GM19023 (cell line): ENCODE results near the gene TNN.
A peak's percentile ranks its signal among the peaks of the same experiment; 100 is the strongest.

Experiments used
- ATAC-seq: cut with Tn5 transposase; IDR thresholded peaks from one replicate; pipeline ENCODE4 v1.9.1; 2021; ENCODE audit warnings: mild to moderate bottlenecking, moderate library complexity; ENCODE audit not compliant: unreplicated experiment

Gene TNN

DNA sequence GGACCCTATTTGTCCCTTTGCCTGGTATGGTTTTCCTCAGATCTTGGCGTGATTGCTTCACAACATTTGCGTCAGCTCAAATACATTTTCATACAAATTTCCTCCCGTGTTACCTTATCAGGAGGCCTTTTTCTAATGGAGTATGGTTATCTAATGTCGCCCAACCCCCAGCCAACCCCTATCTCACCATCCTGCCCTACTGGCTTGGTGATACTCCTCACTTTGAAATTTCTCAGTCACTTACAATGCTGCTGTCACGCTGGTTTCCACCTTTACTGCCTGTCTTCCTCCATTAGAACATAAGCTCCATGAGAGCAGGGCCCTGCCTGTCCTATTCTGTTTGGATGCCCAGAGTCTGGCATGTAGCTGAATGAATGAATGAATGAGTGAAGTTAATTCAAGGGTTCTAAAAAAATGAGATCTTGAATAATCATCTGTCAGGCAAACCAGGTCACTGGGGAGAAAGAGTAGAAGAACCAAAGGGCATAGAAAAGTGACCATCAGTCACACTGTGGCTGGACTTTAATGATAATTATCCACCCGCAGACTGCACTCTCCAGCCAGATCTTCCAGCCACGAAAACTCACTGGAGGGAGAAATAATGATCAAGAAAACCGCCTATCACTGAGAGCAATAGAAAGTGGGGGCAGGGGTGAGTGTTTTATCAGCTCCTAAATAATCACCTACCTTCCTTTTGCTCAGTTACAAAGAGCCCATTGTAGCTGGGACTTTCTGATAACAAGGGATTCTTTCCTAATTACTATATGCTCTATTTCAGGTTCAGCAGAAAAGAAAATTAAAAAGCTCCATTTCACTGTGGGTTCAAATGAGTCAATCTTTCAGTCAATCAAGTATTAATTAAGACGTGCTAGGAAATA lies 103.6 kb downstream of the TNN start:
- no peak for ATAC-seq

DNA sequence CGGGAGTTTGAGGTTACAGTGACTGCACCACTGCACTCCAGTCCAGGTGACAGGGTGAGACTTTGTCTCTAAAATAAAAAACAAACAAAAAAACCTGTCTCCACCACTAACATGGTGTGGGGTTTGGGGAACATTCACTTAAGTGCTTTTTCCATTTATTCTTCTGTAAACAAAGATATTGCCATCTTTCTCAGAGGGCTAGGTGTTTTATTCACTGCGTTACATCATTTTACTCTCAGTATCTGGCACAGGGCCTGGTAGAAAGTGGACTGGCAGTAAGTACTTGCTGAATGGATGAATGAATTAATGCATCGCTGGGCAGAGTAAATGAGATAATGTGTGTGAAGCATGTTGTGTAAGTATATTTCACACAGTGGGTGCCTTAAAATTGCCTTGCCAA lies 104.9 kb downstream of the TNN start:
- ATAC-seq = no peak

DNA sequence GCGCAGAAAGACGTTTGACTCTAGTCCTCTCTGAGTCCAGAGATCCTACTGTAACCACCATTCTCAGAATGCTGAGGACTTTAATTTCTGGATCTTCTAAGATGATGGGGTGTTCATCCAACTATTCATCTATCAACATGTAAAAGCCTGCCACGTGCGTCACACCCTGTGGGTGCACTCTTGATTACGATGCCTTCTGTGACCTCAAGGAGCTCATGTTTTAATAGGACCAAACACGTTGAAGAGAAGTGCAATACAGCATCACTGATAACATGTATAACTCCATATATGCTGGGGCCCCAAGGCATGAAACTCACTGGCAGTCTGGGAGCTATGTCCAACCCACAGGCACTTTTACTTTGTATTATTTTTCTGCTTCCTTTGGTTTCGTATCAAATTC lies 105.9 kb downstream of the TNN start:
- no peak for ATAC-seq

DNA sequence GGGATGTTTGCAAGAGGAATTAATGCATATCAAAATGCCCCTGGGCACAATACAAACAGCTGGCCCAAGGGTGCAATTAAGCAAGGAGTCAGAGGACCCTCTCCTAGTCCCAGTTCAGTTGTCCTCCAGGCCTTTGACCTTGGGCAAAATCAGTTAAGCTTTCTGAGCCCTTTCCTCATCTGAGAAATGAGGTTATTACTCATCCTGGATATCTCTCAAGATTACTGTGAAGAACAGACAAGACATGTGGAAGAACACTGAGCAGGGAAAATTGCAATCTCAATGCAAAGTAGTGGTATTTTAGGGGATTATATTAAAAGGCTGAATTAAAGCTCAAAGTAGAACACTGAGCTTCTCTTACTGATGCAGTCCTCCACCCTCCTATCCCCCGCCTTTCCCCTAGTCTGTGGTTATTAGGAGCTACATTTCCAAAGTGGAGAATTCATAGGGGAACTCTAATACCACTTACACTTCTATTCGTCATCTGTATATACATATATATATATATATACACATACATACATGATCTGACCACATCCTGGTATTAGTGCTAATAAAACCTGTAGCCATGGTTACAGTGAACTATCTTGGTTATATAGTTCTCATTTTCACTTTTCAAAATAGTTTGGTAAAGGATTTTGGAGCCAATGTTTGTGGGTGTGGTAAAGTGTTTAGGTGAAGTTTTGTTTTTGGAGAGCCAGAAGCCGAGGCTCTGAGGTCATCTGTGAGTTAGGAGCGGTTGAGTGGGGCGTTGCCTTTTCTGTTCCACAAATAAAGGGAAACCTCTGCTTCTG lies 106.9 kb downstream of the TNN start:
- no peak for ATAC-seq

DNA sequence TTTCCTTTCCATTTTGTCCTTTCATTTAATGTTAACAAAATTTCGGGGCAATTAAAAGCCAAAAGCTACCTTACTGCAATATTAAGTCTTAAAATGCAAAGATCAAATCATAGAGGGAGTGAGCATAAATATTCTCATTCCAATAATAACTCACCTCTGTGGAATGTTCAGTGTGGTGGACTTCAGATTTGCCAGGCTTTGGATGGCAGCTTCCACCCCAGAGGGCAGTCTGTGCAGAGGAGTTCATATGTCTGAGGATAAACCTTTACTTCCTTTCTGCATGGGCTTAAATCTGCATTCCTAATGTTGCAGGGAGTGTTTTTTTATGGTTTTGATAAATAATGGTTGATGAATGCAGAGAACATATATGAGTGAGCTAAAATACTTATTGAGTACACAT lies 108.6 kb downstream of the TNN start:
- ATAC-seq = no peak

DNA sequence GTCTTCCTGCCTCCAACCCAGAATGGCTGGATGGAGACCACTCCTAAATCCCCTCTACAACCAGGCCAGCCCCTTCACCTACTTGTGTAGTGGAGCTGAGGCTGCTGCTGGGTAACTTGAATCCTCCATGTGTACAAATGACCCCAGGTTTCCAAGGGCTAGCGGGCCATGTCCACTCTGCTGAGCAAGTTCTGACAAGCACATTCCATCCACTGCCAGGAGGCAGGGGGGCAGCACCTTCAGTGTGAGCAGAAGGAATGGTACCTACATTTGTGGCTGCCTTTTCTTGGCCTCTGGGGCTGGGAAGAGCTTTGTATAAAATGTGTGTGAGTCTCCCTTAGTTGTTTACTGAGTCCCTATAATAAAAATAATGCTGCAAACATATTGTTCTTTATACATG lies 110.4 kb downstream of the TNN start:
- no peak for ATAC-seq

DNA sequence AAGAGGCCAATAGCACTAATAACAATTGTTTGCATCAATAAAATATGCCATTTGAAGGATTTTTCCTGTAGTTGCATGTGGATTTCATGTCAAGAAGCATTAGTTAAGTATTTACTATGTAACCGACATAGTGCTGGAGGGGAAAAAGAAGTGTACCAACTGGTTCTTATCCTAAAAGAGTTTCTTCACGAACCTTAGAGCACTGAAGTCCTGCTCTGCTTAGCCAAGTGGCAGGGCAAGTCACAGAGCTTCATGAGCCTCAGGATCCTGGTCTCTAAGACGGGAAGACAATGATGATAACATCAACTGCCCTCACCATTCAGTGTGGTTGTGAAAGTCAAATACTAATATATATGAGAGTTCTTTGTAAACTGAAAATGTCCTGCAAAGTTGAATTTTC lies 110.8 kb downstream of the TNN start:
- no peak for ATAC-seq

DNA sequence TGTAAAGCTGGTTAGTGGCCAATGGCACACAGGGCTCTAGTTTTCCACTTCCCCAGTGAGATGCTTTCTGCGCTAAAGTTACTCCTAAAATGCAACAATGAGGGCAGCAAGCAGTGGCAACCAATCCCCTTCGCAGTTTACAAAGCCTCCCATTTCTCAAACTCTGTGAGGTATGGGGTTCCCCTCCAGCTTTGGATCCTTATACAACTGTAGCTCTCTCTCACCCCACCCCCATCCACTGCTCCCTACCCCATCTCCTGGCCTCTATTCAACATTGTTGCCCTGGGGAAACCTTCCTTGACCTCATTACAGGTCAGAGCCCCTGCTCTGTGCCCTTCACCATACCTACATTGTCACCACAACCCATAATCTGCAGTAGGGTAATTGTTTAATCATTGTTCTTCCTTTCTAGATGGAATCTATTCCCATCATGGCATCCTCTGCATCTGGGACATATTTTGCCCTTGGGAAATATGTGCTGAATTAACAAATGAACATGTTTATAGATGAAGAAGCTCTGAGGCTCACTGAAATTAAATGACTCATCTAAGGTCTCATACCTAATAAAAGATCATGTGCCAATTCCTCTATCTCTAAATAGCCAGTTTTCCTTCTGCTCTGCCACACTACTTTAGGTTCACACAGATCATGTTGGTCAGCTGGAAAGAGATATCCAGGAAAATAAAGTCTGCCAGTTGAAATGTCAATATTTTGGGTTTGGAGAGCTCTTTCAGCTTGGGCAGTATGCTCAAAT lies 112.4 kb downstream of the TNN start:
- ATAC-seq = no peak

DNA sequence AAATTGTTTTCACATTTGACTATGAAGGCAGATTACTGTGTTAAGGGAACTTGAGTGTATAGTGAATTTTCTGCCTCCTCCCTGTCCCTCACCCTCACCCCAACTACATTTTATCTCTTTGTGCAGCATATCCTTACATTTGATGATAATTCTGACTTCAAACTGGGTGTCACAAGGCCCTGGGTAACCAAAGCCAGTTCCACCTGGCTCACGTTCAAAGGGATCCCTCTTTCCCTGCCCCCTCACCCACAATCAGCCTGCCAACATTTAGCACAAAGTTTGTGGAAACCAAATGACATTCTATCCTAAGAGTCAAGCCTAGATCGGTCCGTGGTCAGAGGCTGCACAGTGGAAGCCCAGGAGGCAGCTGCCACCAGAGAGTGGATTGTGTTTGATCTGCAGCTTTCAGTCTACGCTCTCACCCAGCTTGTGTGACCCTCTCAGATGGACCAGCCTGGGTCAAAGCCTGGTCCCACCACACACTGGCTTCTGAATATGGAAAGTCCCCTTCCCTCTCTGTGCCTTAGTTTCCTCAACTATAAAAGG lies 114.6 kb downstream of the TNN start:
- no peak for ATAC-seq

DNA sequence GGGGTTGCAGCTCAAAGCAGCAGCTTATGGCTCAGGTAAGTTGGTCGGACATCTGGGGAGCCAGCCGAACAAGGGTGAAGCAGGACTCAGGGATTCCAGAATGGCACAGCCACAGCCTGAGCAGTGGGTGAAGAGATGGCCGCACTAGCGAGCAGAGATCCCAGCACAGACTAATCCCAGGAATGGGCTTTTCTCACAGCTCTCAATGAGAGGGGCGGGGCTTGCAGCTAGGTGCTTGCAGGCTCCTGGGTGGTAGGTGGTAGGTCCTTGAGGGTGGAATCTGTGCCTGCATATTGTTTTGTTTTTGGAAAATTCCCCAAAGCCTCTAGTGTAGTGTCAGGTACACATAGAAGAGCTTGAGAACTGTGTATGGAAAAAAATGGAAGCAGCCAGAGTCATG lies 116.0 kb downstream of the TNN start:
- ATAC-seq = no peak

DNA sequence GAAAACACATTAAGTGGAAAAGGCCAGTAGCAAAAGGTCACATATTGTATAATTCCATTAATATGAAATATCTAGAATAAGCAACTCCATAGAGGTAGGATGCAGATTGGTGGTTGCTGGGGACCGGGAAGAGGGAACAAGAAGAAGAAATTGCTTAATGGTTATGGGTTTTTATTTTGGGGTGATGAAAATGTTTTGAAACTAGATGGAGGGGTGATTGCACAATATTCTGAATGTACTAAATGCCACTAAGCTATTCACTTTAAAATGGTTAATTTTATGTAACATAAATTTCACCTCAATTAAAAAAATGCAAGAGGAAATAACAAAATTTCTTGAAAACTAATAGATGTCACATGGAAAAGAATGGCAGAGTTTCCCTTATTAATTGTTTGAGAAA lies 118.3 kb downstream of the TNN start:
- no peak for ATAC-seq

DNA sequence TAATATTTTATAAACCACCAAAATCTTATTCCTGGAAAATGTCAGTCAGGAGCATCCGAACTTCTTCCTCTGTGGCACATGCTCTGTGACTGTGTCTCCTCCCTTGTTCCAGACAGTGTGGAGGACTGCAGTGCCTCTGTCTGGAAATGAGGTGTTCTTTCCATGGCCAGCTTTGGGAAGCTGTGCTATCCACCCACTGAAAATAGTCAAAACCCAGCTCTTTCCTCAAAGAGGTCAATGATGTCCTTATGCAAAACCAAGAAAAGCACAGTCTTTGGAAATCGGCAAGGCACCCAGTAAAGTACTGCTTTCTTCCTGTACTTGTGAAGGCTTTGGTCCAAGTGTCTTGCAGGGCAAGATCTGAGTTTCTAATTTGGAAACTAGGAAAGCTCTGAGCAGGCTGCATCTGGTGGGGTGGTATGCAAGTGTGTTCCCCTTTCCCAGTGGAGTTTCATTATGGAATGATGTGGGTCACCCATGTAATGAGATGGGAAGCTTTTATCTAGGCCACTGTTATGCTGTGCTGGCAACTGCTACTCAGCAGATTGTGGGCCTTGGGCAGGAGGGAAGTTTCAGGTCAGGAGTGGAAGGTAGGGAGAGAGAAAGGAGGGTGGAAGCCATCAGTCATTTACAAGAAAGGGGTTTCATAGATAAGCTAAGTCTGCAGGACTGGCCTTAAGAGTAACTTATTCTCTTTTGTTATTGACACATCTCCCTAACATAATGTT lies 119.0 kb downstream of the TNN start:
- no peak for ATAC-seq

DNA sequence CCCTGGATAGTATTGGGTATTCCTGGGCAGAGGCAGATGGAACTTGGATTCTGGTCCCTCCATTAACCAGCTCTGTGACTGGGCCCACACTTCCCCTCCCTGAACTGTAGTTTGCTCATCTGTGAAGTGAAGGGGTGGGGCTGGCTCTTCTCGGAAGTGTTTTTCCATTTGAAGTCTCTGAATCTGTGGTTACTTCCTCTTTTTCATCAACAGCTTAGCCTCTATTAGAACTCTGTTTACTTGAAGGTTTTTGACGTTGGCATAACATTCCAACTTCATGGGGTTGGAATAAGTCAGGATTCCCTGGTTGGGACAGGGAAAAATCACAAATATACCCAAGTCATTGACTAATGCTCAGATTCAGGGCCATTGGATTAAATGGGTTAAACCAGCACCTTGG lies 121.3 kb downstream of the TNN start:
- ATAC-seq = peak; percentile 62

DNA sequence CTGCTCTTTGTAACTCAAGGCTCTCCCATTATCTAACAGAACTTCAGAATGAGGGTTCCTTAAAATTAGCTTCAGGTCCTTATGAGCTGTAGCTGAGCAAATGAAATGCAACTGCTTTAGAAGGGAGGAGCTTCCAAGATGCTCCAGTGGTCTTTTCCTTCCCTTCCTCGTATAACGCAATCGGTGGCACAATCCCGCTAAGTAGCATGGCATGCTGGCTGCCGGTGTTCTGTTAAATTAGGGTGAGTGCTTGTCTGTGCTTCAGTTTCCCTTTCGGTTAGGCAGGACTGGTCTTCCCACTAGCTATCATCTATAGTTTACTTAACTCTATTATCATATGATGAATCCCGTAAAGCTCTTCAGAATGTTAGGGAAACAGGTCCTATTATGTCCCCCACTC lies 124.0 kb downstream of the TNN start:
- ATAC-seq = no peak

DNA sequence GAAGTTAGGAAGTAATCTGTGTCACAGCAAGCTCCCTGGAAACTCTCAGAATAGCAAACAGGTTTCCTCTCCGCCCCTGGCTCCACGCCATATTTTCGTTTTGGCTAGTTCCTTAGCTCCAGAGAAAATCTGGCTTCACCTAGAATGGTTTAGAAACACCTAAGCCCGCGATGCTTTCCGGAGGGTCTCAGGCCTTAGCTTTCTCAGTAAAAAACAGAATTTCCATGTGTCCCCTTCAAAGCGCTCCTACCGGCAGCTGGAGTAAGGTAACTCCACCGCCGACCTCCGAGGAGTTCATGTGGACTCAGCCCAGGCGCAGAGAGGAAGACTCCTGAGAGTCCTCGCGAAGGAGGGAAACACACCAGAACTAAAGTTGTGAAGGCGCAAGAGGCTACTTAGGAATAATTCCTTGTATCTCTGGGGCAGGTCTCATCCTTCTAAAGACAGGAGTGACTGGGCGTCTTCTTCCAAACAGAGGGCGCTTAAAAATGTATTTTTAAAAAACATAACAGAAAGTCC lies 124.5 kb downstream of the TNN start:
- no peak for ATAC-seq

DNA sequence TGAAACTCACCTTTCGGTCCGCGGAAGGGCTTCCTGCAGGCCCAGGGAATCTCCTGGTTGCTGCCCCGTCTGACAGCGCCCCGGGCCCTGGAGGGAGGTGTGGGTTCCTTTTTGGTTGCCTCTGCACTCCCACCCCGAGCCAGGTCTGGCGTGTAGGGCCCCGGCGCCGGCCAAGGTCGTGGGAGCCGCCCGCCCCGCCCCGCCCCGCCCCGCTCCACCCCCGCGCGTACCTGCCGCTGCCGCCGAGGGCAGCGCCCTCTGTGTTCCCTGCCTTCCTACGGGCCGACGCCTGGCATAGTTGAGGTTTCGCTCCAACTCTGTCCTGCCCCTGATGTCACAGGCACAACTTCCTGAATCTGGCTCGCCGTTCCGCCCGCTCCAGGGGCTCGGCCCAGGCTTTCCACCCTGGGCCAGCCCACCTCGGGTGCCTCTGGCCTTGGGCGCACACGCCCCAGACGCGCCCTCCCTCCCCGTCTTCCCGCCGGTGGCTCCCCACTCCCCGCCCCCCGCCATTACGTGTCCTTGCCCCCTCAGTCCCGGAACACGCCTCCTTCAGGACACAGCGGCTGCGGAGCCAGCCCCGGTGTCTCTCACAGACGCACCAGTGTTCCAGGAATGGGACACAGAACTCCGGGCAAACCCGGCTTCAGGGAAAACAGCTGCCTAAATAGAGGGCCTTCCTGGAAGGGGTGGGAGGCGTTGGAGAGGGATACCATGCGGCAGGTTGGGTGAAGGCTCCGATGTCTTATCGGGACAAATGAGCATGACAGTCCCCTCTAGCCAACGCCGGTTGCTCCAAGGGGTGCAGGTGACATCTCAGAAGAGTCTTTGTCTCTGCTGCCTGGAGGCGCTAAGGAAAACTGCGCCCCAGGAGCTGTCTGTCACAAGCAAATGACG lies 125.2 kb downstream of the TNN start, which contains the start of gene KIAA0040:
TSS of gene KIAA0040 (minus strand) at position 147 of the 897 bp plus-strand sequence. CDS start 31,763 bp downstream, outside the sequence.
- ATAC-seq = peak; percentile 54

DNA sequence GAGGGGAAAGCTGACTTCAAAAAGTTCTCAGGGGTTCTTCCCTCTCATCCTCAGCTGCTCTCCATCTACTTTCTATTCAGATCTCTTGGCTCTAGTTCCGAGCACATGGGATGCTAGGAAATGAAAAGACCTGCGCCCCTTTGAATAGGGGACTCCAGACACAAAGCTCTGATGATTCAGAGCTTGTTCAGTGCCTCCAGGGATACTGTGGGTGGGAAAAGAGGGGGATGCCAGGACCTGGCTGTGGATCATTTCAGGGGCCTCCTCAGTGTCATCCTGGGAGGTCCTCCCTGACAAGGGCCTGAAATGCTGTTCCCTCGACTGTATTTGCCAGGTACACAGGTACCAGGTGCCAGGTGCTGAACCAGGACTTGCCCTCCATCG lies 125.9 kb downstream of the TNN start:
- ATAC-seq = no peak

DNA sequence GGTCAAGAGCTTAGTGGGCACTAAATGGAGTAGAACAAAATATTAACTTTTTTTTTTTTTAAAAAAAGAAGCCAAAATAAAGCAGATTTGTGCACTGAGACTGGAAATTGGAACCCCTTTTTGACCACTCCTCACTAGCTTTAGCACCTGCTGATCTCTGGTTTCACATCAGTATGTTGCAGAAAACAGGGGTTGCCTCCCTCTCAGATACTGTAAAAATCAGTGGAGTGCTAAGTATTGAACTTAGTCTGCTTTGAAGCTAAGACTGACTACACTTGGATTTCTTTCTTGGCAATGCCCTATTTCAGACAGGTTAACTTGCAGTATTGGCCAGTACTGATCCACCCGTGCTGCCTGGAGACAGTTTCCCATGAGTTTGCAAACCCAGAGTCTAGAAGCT lies 127.6 kb downstream of the TNN start:
- ATAC-seq = no peak

DNA sequence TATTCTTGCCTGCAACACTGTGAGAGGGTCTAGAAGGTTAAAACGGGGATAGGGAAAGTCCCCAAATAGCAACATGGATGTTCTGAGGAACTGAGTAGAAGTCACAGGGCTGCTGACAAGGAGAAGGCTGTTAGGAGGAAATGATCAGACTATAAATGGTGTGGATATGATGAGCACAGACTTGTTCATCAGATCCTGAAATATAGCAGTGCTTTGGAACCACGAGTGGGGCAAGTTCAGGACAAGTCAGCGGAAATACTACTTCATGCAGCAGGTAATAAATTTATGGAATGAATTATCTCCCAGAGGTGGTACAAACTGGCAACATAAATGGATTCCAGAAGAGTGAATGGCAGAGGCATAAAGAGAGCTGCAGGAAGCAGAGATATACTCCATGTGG lies 128.2 kb downstream of the TNN start:
- no peak for ATAC-seq
